ENCODE data around the gene FCRL4.
"Not testable (repeated sequence)": the region's sequence is repeated elsewhere in the genome, so short reads cannot be mapped to it uniquely, and the experiment has no call there.

FCRL4 gene

DNA sequence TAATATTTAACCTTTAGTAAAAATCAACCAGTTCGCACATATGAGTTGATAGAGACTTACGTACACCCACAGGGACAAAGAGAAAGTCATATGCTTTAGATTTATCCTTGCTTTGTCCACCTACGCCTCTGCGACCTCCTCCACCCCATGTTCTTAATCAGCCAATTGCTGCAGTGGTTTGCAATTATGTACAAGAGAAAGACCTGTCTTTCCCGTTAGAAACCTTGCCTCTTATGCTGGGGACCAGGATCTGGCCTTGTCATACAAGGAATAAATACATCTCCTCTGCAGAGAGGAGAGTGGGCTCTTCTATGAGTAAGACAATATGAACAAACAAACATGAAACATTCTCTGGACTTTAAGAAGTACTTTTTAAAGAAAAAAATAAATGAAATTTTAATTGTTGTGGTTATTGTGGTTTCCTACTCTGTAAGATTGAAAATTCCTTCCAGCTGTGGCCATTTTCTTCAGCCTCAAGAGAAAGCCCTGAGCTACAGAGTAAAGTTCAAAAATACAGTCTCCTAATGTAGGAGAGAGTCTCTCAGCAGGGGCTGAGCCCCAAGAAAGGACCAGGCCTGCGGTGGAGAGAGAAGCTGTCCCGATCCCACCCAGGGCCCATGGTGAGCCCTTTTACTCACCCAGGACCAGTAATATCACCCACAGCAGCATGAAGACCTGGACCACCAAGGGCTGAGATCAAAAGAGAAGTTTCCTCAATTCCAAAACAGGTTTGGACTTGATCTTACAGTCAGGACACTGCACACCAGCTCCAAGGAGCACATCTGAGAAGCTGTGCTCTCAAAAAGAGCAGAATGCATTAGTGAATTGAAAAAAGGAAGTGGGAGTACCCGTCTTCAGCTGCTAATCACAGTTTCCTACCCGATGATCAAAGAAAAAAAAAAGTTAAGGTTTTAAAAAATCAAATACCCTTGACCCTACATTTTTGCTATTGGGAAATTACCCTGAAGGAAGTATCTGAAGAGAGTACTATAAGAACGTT lies 45.9 kb downstream of the FCRL4 start, which contains the start of gene FCRL5:
Gene FCRL5 (minus strand): TSS at position 822 of the 1,000 bp plus-strand sequence. CDS start 153 bp downstream, at position 669.
- no peak for DNase-seq

DNA sequence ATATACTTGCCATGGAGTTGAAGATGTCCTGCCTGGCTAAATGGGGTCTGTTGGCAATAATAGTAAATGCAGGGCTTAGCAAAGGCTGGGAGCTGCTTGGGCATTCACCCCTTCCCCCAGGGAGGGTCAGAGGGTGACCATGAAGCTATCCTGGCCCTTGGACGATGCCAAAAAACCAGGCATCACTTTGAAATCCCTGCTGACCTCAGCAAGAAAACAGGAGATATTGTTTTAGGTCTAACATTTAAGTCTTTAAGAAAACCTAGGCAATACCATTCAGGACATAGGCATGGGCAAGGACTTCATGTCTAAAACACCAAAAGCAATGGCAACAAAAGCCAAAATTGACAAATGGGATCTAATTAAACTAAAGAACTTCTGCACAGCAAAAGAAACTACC lies 49.8 kb downstream of the FCRL4 start:
- DNase-seq, result not testable (repeated sequence)

DNA sequence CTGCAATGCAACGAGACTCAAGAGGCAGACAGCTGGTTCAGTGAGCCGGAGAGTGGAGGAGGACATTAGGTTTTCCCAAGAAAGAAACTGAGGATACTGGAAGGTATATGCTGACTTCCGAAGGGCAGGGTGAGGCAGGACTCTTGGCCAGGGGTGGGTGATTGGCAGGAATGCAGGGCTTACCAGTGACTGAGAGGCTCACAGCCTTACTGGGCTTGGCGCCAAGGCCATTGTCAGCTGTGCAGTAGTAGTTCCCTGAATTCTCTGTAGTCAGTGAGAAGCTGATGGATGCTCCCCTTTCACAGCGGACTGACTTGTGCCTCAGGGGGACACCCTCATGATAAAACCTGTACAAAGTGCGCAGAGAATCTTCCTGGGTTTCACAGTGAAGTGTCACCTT lies 55.2 kb downstream of the FCRL4 start:
- DNase-seq, result no peak

DNA sequence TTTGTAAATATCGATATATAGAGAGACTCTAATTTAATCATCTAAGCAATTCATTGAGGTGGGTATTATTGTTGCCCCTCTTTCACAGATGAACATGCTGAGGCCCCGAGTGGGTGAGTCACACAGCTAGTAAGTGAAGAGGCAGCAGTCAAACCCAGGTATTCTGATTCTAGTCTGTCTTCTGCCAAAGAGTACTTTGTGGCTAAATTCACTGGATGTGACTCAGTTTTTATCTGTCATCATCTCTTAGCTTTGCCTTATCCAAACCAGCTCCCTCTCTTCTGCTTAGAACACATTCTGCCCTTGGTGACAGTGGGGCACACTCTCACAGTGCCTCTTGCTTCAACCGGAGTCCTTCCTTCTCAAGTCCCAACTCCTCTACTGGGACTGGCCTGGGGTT lies 57.0 kb downstream of the FCRL4 start:
- no peak for DNase-seq

DNA sequence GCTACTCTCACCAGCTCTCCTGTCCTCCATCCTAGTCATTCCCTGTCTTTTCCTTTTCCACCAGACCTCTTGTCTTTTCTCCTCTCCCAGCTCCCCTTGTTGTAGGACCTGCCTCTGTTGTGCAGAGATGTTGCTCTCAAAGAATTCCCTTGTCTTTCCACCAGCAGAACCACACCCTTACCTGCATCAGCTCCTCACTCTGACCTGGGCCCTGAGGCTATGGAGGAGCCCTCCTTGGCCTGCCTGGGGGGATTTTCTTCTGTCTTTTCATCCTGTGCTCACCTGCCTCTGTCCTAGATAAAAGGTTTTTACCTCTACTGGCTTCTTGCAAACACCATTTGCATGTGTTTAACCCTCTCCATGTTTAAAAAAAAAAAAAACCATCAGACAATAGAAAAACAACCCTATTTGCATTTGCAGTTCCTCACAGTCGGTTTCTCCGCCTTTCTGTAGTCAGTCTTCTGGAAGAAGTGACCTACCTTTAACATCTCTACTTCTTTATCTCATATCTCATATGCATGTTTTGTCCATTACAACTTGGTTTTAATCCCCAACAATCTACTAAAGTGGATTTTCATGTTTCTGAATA lies 57.6 kb downstream of the FCRL4 start:
- no peak for DNase-seq

DNA sequence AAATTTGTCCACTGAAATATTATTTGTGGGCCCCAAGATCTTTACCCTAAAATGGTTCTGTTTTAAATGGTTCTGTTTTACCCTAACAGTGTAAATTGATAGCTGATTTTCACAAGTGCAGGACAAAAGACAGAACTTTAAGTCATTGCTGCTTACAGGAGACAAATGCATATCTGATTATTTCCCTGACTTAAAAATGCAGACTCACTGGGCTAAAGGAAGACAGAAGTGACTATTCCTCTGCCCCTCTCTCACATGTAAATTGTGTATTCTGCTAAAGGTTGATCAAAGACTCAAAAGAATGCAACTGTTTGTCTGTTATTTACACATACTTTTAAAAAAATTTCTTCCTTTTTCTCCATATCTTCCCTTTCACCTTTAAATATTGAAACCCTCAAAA lies 58.3 kb downstream of the FCRL4 start:
- no peak for DNase-seq

DNA sequence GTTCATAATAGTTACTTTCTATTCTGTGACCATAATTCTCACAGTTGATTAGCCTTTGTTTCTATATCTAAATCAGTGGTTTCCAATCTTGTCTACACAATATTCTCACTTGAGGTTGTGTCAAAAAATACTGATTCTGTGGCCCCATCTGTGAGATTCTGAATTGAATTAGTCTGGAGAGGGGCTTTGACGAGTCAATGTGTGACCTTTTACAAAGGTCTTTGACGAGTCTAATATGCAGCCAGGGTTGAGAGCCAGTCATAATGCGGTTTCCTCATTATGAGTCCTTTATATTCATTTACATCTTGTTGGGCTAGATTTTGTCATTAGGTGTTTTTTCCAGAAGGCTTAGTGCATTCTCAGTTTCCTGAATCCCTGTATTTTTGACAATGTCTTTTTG lies 65.3 kb downstream of the FCRL4 start:
- no peak for DNase-seq

DNA sequence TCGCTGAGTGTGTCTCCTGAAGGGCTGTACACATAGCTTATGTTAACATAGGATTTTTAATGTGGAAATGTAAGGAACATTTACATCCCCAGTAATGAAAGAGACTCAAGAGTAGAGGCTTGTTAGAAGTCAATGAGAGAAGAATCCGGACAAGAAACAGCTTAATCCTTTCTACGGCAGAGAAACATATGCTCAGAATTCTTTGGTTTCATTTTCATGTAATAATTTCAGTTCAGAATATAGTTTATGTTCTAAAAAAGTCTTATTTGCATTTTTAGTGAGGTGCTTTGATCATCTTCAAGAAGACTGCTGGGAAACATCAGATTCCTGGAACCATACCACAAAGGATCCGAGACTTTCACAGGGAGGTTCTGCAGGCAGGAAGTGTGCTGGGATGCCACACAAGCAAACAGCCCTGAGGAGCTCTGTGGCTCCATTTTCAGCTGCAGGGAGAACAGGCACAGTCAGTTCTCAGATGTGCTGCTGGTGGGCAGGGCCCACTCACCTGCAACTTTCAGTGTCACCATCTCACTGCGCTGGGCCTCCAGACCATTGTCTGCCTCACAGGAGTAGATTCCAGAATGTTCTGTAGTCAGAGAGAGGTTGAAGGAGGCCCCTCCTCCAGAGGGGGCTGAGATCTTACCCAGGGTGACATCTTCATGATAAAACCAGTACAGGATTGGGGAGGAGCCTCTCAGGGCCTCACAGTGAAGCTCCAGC lies 74.0 kb downstream of the FCRL4 start:
- DNase-seq, result no peak
